Measurements from ENCODE around the gene TTLL1. TPM values are rescaled to one million over a fixed set of nuclear protein-coding genes. Genes with fewer than 3 reads are reported as not detected.

The TTLL1 gene
- total and polyA plus RNA-seq, 2 donors (not counting 1 experiment from before 2014, with no cell fraction given) = 15.7 to 15.8 TPM

GRCh38 chr22:43100225-43100624 lies 11.0 kb upstream of the TTLL1 start:
- no peaks in the 10 kb centered on the region for H3K9me3 ChIP-seq (ENCODE audit: control insufficient read depth, insufficient read depth, low read depth, low read length)
- H3K27ac ChIP-seq (ENCODE audit: insufficient read depth, low read length) = no peak overlapping the region
- no peaks in the 10 kb centered on the region for H4K20me1 ChIP-seq (ENCODE audit: control insufficient read depth, extremely low read depth, insufficient read depth, low read length)
- H3K36me3 ChIP-seq (ENCODE audit: control insufficient read depth, insufficient read depth, low read length) = no peaks in the 10 kb centered on the region
- H3K9ac ChIP-seq (ENCODE audit: insufficient read depth, low read length) = no peak overlapping the region
- no peaks in the 10 kb centered on the region for H3K79me2 ChIP-seq (ENCODE audit: control insufficient read depth, insufficient read depth, low read length)
- no peak overlapping the region for H2AFZ ChIP-seq (ENCODE audit: low read length)
- no peak for TF ChIP-seq EZH2 (IDR thresholded peaks at IDR 0.05; ENCODE audit: low read length, missing control alignments)
- no peak for TF ChIP-seq CTCF (conservative IDR thresholded peaks at IDR 0.05 in 1 of 2, IDR thresholded peaks at IDR 0.05 in 1 of 2; ENCODE audit: low read depth in 1 of 2, low read length in 2 of 2)
- no peak overlapping the region for H3K4me2 ChIP-seq (ENCODE audit: extremely low read depth, insufficient read depth, low read length)
- H3K4me1 ChIP-seq (ENCODE audit: control insufficient read depth, extremely low read depth, insufficient read depth, low read length) = no peaks in the 10 kb centered on the region
- no peak for DNase-seq (ENCODE audit: low read depth in 2 of 2)
- no peak overlapping the region for H3K4me3 ChIP-seq (replicated peaks in 1 of 4; ENCODE audit: control extremely low read depth in 1 of 4, insufficient read depth in 1 of 4, low read depth in 3 of 4, low read length in 4 of 4)
- no peaks in the 10 kb centered on the region for H3K27me3 ChIP-seq (ENCODE audit: control insufficient read depth, insufficient read depth, low read length)

DNA sequence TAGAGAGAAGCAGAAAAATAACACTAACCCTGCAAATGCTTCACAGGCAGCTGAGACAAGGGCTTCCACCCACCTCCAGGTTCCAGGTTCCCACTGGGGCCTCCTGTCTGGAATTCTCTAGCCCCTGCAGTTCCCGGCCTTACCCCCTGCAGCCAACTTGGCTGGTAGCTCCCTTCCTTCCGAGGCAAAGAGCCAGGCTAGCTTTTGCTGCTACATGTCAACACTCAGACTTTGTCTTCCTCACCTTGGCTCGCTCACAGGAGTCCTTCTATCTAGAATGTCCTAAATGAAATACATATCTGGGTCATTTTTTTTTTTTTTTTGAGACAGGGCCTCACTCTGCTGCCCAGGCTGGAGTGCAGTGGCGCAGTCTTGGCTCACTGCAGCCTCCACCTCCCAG lies 9.9 kb upstream of the TTLL1 start:
- Histone ChIP-seq H3K4me3 (replicated peaks in 1 of 4; ENCODE audit: control extremely low read depth in 1 of 4, insufficient read depth in 1 of 4, low read depth in 3 of 4, low read length in 4 of 4) (no peak overlapping the region), H4K20me1 (ENCODE audit: control insufficient read depth, extremely low read depth, insufficient read depth, low read length) (no peaks in the 10 kb centered on the region), H3K27ac (ENCODE audit: insufficient read depth, low read length) (no peak overlapping the region), H3K79me2 (ENCODE audit: control insufficient read depth, insufficient read depth, low read length) (no peaks in the 10 kb centered on the region), H2AFZ (ENCODE audit: low read length) (no peak overlapping the region), H3K9ac (ENCODE audit: insufficient read depth, low read length) (no peak overlapping the region), H3K9me3 (ENCODE audit: control insufficient read depth, insufficient read depth, low read depth, low read length) (no peaks in the 10 kb centered on the region), H3K27me3 (ENCODE audit: control insufficient read depth, insufficient read depth, low read length) (no peaks in the 10 kb centered on the region), H3K4me1 (ENCODE audit: control insufficient read depth, extremely low read depth, insufficient read depth, low read length) (no peaks in the 10 kb centered on the region), H3K36me3 (ENCODE audit: control insufficient read depth, insufficient read depth, low read length) (no peaks in the 10 kb centered on the region), H3K4me2 (ENCODE audit: extremely low read depth, insufficient read depth, low read length) (no peak overlapping the region)
- DNase-seq (ENCODE audit: low read depth in 2 of 2) = no peak
- TF ChIP-seq CTCF (conservative IDR thresholded peaks at IDR 0.05 in 1 of 2, IDR thresholded peaks at IDR 0.05 in 1 of 2; ENCODE audit: low read depth in 1 of 2, low read length in 2 of 2) (no peak), EZH2 (IDR thresholded peaks at IDR 0.05; ENCODE audit: low read length, missing control alignments) (no peak)

- DNase-seq (ENCODE audit: low read depth in 2 of 2) = no peak
- Histone ChIP-seq H3K79me2 (ENCODE audit: control insufficient read depth, insufficient read depth, low read length) (no peaks in the 10 kb centered on the region), H3K9ac (ENCODE audit: insufficient read depth, low read length) (no peak overlapping the region), H3K27me3 (ENCODE audit: control insufficient read depth, insufficient read depth, low read length) (no peaks in the 10 kb centered on the region), H3K4me3 (replicated peaks in 1 of 4; ENCODE audit: control extremely low read depth in 1 of 4, insufficient read depth in 1 of 4, low read depth in 3 of 4, low read length in 4 of 4) (no peak overlapping the region), H2AFZ (ENCODE audit: low read length) (no peak overlapping the region), H4K20me1 (ENCODE audit: control insufficient read depth, extremely low read depth, insufficient read depth, low read length) (no peaks in the 10 kb centered on the region), H3K4me2 (ENCODE audit: extremely low read depth, insufficient read depth, low read length) (no peak overlapping the region), H3K36me3 (ENCODE audit: control insufficient read depth, insufficient read depth, low read length) (no peaks in the 10 kb centered on the region), H3K27ac (ENCODE audit: insufficient read depth, low read length) (no peak overlapping the region), H3K9me3 (ENCODE audit: control insufficient read depth, insufficient read depth, low read depth, low read length) (no peaks in the 10 kb centered on the region), H3K4me1 (ENCODE audit: control insufficient read depth, extremely low read depth, insufficient read depth, low read length) (no peaks in the 10 kb centered on the region)
- TF ChIP-seq EZH2 (IDR thresholded peaks at IDR 0.05; ENCODE audit: low read length, missing control alignments) = no peak
- no peak for TF ChIP-seq CTCF (conservative IDR thresholded peaks at IDR 0.05 in 1 of 2, IDR thresholded peaks at IDR 0.05 in 1 of 2; ENCODE audit: low read depth in 1 of 2, low read length in 2 of 2)
Observed at GRCh38 chr22:43098356-43098755, 9.2 kb upstream of the TTLL1 start.

Measured in fibroblast of lung (primary cell).